Amniotic stem cell (primary cell): Measurements from ENCODE around the gene COL4A3.

Experiments
- DNase-seq: peaks from one replicate; lab custom pipeline; 2025; lab: John Stamatoyannopoulos, UW

Gene COL4A3

DNA sequence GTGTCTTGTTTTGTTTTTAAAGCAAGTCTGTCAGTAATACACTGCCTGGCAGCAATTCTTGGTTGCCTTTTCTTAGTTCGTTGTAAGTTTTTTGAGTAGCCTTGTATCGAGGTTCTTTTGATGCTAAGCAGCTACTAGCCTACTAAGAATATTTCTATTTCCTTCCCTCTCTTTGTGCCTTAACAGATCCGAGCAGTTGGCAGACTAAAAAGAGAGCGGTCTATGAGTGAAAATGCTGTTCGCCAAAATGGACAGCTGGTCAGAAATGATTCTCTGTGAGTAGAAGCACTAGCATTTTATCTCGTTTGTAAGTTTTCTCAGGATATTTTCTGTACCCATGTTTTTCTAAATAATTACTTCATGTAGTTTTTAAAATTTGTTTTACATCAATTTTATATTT lies 175.7 kb downstream of the COL4A3 start:
- DNase-seq = no peak

- DNase-seq = no peak
Observed at GRCh38 chr2:227341553-227341952, 177.1 kb downstream of the COL4A3 start.

GRCh38 chr2:227344231-227344630 lies 179.8 kb downstream of the COL4A3 start:
- no peak for DNase-seq

- DNase-seq = no peak
Observed at GRCh38 chr2:227347117-227347516, 182.7 kb downstream of the COL4A3 start.

DNA sequence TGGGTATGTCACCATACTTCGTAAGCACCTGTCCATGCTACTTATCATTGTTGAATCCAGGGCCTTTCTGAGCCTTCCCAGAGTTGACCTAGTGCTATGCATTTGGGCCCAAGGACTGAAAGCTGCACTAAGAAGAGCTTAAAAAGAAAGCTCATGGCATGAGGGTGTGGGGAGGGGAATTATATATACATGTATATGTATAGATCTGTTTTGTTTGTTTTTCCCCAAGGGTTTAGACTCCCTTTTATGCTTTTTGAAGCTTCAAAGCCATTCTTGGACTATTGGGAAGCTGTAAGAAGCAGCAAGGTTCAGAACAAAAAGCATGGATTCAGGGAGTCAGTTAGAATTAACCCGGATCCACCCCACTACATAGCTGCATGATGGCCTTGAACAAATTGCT lies 183.9 kb downstream of the COL4A3 start:
- DNase-seq = no peak

DNA sequence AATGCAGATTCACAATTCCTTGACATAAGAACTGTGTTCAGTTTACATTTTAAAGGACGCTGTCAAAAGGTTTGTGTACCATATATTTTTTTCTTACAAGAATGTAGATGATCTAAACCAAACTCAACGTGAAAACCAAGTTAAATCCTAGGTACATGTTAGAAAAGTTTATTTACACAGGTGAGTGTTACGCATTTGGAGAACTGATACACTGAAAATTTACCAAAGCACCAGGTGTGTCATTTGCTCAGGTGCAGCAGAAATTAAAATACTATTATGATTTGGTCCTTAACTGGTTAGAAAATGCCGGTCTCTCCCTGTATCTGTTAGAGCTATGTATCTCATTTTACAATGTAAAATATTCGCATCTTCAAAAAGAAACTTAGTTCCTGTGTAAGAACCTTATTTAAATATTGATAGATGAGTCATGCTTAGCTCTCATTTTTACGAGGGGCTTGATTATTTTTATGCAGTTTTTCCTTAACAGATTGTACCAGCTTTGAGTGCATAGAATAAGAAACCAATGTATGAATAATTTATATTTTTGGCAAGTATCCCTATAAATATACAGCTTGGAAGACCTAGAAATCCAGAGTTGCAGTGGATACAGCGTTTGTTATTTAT lies 185.7 kb downstream of the COL4A3 start:
- no peak for DNase-seq

- DNase-seq = no peak
Observed at GRCh38 chr2:227351639-227352038, 187.2 kb downstream of the COL4A3 start.

DNA sequence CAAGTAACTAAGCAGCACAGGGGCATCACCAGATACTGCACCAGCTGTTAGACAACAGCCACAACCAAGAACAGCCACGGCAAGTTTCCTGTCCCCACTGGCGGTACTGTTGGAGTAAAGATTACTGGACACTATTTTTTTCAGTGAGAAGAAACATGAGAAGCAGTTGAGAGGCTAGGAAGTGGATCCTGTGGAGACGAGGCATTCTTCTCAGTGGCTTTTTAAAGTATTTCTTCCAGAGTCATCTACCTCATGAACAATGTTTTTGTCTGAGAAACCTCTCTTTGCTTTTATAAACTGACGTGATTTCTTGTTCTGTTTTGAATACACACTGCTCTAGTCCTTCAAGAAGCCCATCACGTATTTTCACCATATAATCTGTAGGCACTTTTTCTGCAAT lies 195.9 kb downstream of the COL4A3 start:
- DNase-seq = no peak

DNA sequence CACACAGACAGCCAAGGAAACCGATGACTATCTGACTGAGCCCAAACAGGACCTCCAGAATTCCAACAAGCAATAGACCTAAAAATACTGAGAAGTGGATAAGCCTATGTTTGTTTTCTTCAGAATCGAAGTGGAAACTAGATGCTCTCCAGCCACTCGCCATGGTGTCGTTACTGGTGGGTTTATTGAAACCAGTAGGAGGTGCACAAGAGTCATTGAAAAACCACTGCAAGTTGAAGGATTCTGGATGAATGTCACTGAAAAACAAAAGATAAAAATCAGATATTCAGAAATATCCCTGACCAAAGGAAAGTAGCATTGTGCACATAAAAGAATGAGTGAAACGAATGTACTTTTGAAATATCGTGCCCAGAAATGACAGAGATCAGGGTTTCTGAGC lies 199.3 kb downstream of the COL4A3 start:
- DNase-seq = no peak
